ENCODE data around the gene HOXB4. TPM values are rescaled to one million over a fixed set of nuclear protein-coding genes. Genes with fewer than 3 reads are reported as not detected.

HOXB4 gene
- total RNA-seq, 1 experiment from 2014 or later: 0.22 TPM

DNA sequence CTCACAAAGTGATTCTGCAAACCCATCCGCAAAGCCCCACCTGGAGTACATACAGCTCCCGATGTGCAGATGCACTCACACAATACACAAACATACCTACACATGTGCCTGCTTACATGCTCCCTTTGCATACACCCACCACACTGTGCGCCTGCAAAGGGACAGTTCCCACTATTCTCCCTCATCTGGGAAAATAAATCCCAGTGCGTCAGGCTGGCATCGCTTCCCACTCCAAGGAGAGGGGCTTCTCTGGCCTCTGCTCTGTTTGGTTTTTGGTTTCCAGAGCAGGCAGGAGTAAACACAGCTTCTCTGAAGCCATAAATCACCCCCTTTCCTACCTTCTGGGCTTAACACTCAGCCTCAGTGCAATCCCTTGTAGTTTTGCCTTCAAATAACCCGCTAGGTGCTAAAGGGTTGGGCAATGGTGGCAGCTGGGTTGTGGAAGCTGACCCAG lies 14.7 kb downstream of the HOXB4 start:
- Histone ChIP-seq H3F3A (ENCODE audit: low read length, unreplicated experiment) (no peaks in the 10 kb centered on the region), H3K9me2 (replicated peaks; ENCODE audit: low read length) (no peaks in the 10 kb centered on the region), H3K4me1 (ENCODE audit: insufficient read depth, low read length) (no peaks in the 10 kb centered on the region), H3K36me3 (ENCODE audit: low read depth, low read length) (no peaks in the 10 kb centered on the region), H3K27me3 (ENCODE audit: low read length) (no peaks in the 10 kb centered on the region), H4K20me1 (ENCODE audit: low read length) (no peaks in the 10 kb centered on the region), H3K9ac (ENCODE audit: low read length) (no peak overlapping the region), H3K9me3 (ENCODE audit: low read length) (no peaks in the 10 kb centered on the region), H3K27ac (ENCODE audit: low read length) (no peak overlapping the region), H3K4me3 (ENCODE audit: low read length) (no peak overlapping the region), H3K79me2 (ENCODE audit: low read length) (no peaks in the 10 kb centered on the region), H3K4me2 (ENCODE audit: low read length) (no peak overlapping the region), H2AFZ (ENCODE audit: low read length) (no peak overlapping the region)
- ChIA-PET CTCF (interaction anchor here (0.8 kb wide), 1 partner anchor 11 kb away, joined by 4 read pairs; no protein-coding TSS in a partner anchor), POLR2A (ENCODE audit: unreplicated experiment) (no interaction called here)
- intact Hi-C loops (cut with micrococcal nuclease): no loop called here
- TF ChIP-seq, protein P1, sequence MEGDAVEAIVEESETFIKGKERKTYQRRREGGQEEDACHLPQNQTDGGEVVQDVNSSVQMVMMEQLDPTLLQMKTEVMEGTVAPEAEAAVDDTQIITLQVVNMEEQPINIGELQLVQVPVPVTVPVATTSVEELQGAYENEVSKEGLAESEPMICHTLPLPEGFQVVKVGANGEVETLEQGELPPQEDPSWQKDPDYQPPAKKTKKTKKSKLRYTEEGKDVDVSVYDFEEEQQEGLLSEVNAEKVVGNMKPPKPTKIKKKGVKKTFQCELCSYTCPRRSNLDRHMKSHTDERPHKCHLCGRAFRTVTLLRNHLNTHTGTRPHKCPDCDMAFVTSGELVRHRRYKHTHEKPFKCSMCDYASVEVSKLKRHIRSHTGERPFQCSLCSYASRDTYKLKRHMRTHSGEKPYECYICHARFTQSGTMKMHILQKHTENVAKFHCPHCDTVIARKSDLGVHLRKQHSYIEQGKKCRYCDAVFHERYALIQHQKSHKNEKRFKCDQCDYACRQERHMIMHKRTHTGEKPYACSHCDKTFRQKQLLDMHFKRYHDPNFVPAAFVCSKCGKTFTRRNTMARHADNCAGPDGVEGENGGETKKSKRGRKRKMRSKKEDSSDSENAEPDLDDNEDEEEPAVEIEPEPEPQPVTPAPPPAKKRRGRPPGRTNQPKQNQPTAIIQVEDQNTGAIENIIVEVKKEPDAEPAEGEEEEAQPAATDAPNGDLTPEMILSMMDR (conservative IDR thresholded peaks at IDR 0.05; ENCODE audit: low read depth, low read length): no peak
- TF ChIP-seq EZH2phosphoT487 (IDR thresholded peaks at IDR 0.05; ENCODE audit: borderline replicate concordance, low read length) (no peak), EZH2 (IDR thresholded peaks at IDR 0.05; ENCODE audit: low read length, unreplicated experiment) (no peak)
- DNase-seq: no peak
- no peak for ATAC-seq
- BruUV-seq (replicated peaks): no TSS peak

DNA sequence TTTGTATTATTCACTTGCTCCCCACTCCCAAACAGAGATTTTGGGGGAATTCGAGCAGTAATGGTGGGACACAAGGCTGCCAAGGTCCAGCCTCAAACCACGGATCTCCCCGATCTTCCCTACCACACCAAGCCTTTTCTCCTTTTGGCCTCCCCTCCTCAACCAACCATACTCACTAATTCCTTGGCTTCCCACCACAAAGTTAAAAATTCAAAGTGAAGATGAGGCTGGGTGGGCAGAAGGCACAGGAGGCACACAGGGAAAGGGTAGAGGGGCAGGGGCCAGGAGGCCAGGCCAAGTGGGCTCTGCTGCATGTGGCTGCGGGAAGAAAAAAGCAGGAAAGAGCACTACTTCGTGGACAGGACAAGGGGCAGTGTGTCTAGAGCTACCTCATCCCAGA lies 15.2 kb downstream of the HOXB4 start:
- Histone ChIP-seq H4K20me1 (ENCODE audit: low read length) (no peaks in the 10 kb centered on the region), H3K27ac (ENCODE audit: low read length) (no peak overlapping the region)

More for the DNA sequence above, 15.2 kb downstream of the HOXB4 start:
- no peaks in the 10 kb centered on the region for H3K27me3 ChIP-seq (ENCODE audit: low read length)
- no TSS peak for BruUV-seq (replicated peaks)
- no peaks in the 10 kb centered on the region for H3K79me2 ChIP-seq (ENCODE audit: low read length)
- DNase-seq (no peak), ATAC-seq (no peak)
- H3K4me1 ChIP-seq (ENCODE audit: insufficient read depth, low read length): no peaks in the 10 kb centered on the region
- no peaks in the 10 kb centered on the region for H3K9me3 ChIP-seq (ENCODE audit: low read length)
- H3F3A ChIP-seq (ENCODE audit: low read length, unreplicated experiment): no peaks in the 10 kb centered on the region
- no peak overlapping the region for H3K4me3 ChIP-seq (ENCODE audit: low read length)
- no peak overlapping the region for H3K9ac ChIP-seq (ENCODE audit: low read length)
- TF ChIP-seq EZH2phosphoT487 (IDR thresholded peaks at IDR 0.05; ENCODE audit: borderline replicate concordance, low read length): no peak
- TF ChIP-seq, protein P1 (conservative IDR thresholded peaks at IDR 0.05; ENCODE audit: low read depth, low read length): no peak
- no peak for TF ChIP-seq EZH2 (IDR thresholded peaks at IDR 0.05; ENCODE audit: low read length, unreplicated experiment)
- H2AFZ ChIP-seq (ENCODE audit: low read length): no peak overlapping the region
- intact Hi-C loops (cut with micrococcal nuclease): no loop called here
- POLR2A ChIA-PET (ENCODE audit: unreplicated experiment): no interaction called here
- H3K4me2 ChIP-seq (ENCODE audit: low read length): no peak overlapping the region
- H3K36me3 ChIP-seq (ENCODE audit: low read depth, low read length): no peaks in the 10 kb centered on the region
- CTCF ChIA-PET: interaction anchor here (0.8 kb wide), 1 partner anchor 12 kb away, joined by 4 read pairs; no protein-coding TSS in a partner anchor
- no peaks in the 10 kb centered on the region for H3K9me2 ChIP-seq (replicated peaks; ENCODE audit: low read length)

Measured in PC-3 (cell line).